ENCODE measurements around the gene AMPD1. TPM values are rescaled to one million over a fixed set of nuclear protein-coding genes. Genes with fewer than 3 reads are reported as not detected.

The AMPD1 gene
- total and polyA plus RNA-seq, 10 of the 15 experiments (the other 5 are each of a cell fraction or from before 2014, with no cell fraction given): 0.12 to 0.30 (median 0.14) TPM; not detected in 7

DNA sequence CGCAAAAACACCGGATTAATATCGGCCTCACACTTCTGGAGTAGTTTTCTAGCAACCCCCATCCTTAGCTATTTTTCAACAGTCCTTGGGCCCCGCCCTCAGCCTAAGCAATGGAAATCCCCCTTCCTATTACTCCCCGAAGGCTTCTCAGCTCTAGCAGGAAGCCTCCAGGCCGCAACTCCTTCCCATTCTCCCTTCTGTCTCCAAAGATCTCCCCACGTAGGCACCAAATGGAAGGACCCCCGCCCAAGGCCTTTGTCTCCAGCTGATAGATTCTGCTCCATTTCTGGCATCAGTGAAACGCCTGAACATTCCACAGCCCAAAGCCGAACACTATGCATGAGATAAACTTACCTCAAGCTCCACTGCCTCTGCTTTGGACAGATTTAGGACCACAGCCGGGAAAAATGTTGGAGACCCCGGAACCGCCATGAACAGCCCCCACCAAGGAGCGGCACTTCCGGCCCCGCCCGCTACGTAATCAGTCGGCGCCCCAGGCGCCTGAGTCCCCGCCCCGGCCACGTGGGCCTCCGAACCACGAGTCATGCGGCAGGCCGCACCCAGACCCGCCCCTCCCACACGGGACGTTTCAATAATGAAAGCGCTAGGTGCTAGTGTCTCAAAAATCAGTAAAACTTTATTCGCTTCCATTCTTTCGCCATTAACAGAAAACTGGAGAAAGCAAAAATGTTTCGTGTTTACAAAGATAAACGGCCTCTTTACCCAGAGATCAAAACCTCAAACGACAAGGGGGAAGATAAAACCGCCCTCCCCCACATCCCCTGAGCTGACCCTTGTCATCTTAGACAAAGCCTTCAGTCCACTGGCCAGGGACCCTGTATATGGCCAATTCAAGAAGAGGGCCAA lies 21.2 kb upstream of the AMPD1 start, which contains the start of gene NRAS (continued):
- TF ChIP-seq ZBTB40 (IDR thresholded peaks at IDR 0.05; ENCODE audit: borderline replicate concordance): peak; percentile 97
- TF ChIP-seq STAT3 (IDR thresholded peaks at IDR 0.05; ENCODE audit: low read depth, low read length): no peak
- peak; percentile 94 for TF ChIP-seq RAD51 (IDR thresholded peaks at IDR 0.05)
- TF ChIP-seq ESRRA (IDR thresholded peaks at IDR 0.05; ENCODE audit: low read length): no peak
- TF ChIP-seq BRCA1 (IDR thresholded peaks at IDR 0.05; ENCODE audit: low read depth, low read length): no peak; the same call in 1 of the 2 replicates
- TF ChIP-seq, protein P1, sequence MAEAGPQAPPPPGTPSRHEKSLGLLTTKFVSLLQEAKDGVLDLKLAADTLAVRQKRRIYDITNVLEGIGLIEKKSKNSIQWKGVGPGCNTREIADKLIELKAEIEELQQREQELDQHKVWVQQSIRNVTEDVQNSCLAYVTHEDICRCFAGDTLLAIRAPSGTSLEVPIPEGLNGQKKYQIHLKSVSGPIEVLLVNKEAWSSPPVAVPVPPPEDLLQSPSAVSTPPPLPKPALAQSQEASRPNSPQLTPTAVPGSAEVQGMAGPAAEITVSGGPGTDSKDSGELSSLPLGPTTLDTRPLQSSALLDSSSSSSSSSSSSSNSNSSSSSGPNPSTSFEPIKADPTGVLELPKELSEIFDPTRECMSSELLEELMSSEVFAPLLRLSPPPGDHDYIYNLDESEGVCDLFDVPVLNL (IDR thresholded peaks at IDR 0.05; ENCODE audit: low read depth, low read length): no peak
- peak; percentile 78; the same call in 1 of the 2 replicates for TF ChIP-seq STAT1 (conservative IDR thresholded peaks at IDR 0.05)
- peak; percentile 91 for TF ChIP-seq SIN3A (IDR thresholded peaks at IDR 0.05; ENCODE audit: low read depth, low read length)
- TF ChIP-seq SKIL (IDR thresholded peaks at IDR 0.05; ENCODE audit: low read depth, poor library complexity, severe bottlenecking): no peak
- TF ChIP-seq CREB1 (IDR thresholded peaks at IDR 0.05; ENCODE audit: low read depth): peak; percentile 98
- no peak for TF ChIP-seq TCF7 (IDR thresholded peaks at IDR 0.05; ENCODE audit: borderline replicate concordance)
- TF ChIP-seq RB1 (IDR thresholded peaks at IDR 0.05; ENCODE audit: borderline replicate concordance): no peak; the same call in 1 of the 2 replicates
- no peak for TF ChIP-seq CEBPB (IDR thresholded peaks at IDR 0.05; ENCODE audit: borderline replicate concordance in 1 of 2, low read depth in 2 of 2, low read length in 2 of 2)
- TF ChIP-seq, protein P2, sequence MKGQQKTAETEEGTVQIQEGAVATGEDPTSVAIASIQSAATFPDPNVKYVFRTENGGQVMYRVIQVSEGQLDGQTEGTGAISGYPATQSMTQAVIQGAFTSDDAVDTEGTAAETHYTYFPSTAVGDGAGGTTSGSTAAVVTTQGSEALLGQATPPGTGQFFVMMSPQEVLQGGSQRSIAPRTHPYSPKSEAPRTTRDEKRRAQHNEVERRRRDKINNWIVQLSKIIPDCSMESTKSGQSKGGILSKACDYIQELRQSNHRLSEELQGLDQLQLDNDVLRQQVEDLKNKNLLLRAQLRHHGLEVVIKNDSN (IDR thresholded peaks at IDR 0.05; ENCODE audit: borderline replicate concordance, extremely low read length, insufficient read depth, low read depth, low read length): peak; percentile 90
- peak; percentile 65; the same call in 1 of the 2 replicates for TF ChIP-seq TAF1 (IDR thresholded peaks at IDR 0.05; ENCODE audit: borderline replicate concordance, low read depth, low read length)
- TF ChIP-seq TCF3 (IDR thresholded peaks at IDR 0.05; ENCODE audit: borderline replicate concordance, insufficient read depth, low read depth, low read length): no peak
- no peak for TF ChIP-seq RAD21 (IDR thresholded peaks at IDR 0.05; ENCODE audit: insufficient read depth, low read depth, low read length)
- peak; percentile 75 for TF ChIP-seq MLLT1 (IDR thresholded peaks at IDR 0.05)
- no peak for TF ChIP-seq NFYB (IDR thresholded peaks at IDR 0.05; ENCODE audit: insufficient read depth, low read depth, low read length)

Data from GM12878 (cell line).